ENCODE data around the gene LYPLA2. TPM values are rescaled to one million over a fixed set of nuclear protein-coding genes. Genes with fewer than 3 reads are reported as not detected.
A peak's percentile ranks its signal among the peaks of the same experiment; 100 is the strongest.
"Not testable (repeated sequence)": the region's sequence is repeated elsewhere in the genome, so short reads cannot be mapped to it uniquely, and the experiment has no call there.

Gene LYPLA2
- total and polyA plus RNA-seq, 2 donors (not counting 1 experiment from before 2014, with no cell fraction given): 50.6 to 60.5 TPM

- Histone ChIP-seq H3K36me3 (replicated peaks in 1 of 2; ENCODE audit: control extremely low read depth in 1 of 2, control insufficient read depth in 1 of 2, extremely low read depth in 1 of 2, insufficient read depth in 2 of 2, low read length in 1 of 2) (peaks cover 0 to 15% of the 10 kb centered on the region in 2 experiments), H3K4me1 (ENCODE audit: control insufficient read depth in 2 of 2, insufficient read depth in 2 of 2, low read length in 2 of 2) (peaks cover 15 to 20% of the 10 kb centered on the region in 2 donors), H3K9ac (ENCODE audit: low read length) (no peak overlapping the region), H3K4me3 (ENCODE audit: control extremely low read depth in 1 of 5, extremely low read depth in 1 of 5, insufficient read depth in 1 of 5, low read depth in 2 of 5, low read length in 4 of 5) (no peak overlapping the region), H2AFZ (ENCODE audit: insufficient read depth, low read depth, low read length, poor library complexity, severe bottlenecking) (no peak overlapping the region), H3K27ac (ENCODE audit: low read length in 2 of 2) (no peak overlapping the region), H4K20me1 (ENCODE audit: control insufficient read depth, insufficient read depth, low read length, poor library complexity, severe bottlenecking) (peaks cover 14% of the 10 kb centered on the region), H3K27me3 (replicated peaks in 1 of 4; ENCODE audit: control extremely low read depth in 1 of 4, control insufficient read depth in 3 of 4, insufficient read depth in 4 of 4, low read length in 3 of 4) (no peaks in the 10 kb centered on the region), H3K9me3 (ENCODE audit: control extremely low read depth in 1 of 3, control insufficient read depth in 2 of 3, insufficient read depth in 1 of 3, low read length in 2 of 3) (no peaks in the 10 kb centered on the region), H3K79me2 (ENCODE audit: control insufficient read depth, insufficient read depth, low read length) (peaks cover 58% of the 10 kb centered on the region), H3K4me2 (replicated peaks; ENCODE audit: low read depth, low read length, poor library complexity, severe bottlenecking) (peak overlapping the region; percentile 95)
- 100% methylated on average over 2 of the region's 3 CpGs for WGBS (ENCODE audit: insufficient coverage)
- Mint-ChIP-seq H3K27me3 (no peaks in the 10 kb centered on the region), H3K27ac (peak overlapping the region; percentile 56), H3K4me1 (peaks cover 30% of the 10 kb centered on the region), H3K4me3 (peak overlapping the region; percentile 91), H3K9me3 (ENCODE audit: insufficient read depth) (no peaks in the 10 kb centered on the region)
- ATAC-seq (ENCODE audit: low read depth) (no peak), DNase-seq (no peak)
- CTCF ChIA-PET: interaction anchor here (1.1 to 2.5 kb wide), 5 partner anchors 8 to 282 kb away, joined by 4 to 13 read pairs (median 5); no protein-coding TSS in a partner anchor
- intact Hi-C loops (cut with micrococcal nuclease): loop anchor here (5.0 kb wide), 1 partner anchor 32 kb away; no protein-coding TSS in a partner anchor
- POLR2A ChIA-PET: interaction anchor here (0.6 kb wide), 2 partner anchors 96 to 124 kb away, joined by 3 to 8 read pairs; no protein-coding TSS in a partner anchor
- no peak for TF ChIP-seq EZH2 (IDR thresholded peaks at IDR 0.05; ENCODE audit: borderline replicate concordance, insufficient read depth, low read depth, low read length, poor library complexity, severe bottlenecking)
- no peak for TF ChIP-seq CTCF (IDR thresholded peaks at IDR 0.05)
Observed at GRCh38 chr1:23779826-23780371, 11.0 kb upstream of the LYPLA2 start.

- H3K27me3 Mint-ChIP-seq; DNase-seq; H3K9me3 Mint-ChIP-seq (ENCODE audit: insufficient read depth); ATAC-seq (ENCODE audit: low read depth); H3K4me3 Mint-ChIP-seq; H3K4me2 ChIP-seq (replicated peaks; ENCODE audit: low read depth, low read length, poor library complexity, severe bottlenecking); H3K27ac ChIP-seq (ENCODE audit: low read length in 2 of 2); H3K27ac Mint-ChIP-seq; H2AFZ ChIP-seq (ENCODE audit: insufficient read depth, low read depth, low read length, poor library complexity, severe bottlenecking); POLR2A ChIA-PET; intact Hi-C loops (cut with micrococcal nuclease); H3K9ac ChIP-seq (ENCODE audit: low read length); H3K9me3 ChIP-seq (ENCODE audit: control extremely low read depth in 1 of 3, control insufficient read depth in 2 of 3, insufficient read depth in 1 of 3, low read length in 2 of 3); H3K4me3 ChIP-seq (ENCODE audit: control extremely low read depth in 1 of 5, extremely low read depth in 1 of 5, insufficient read depth in 1 of 5, low read depth in 2 of 5, low read length in 4 of 5); H3K27me3 ChIP-seq (replicated peaks in 1 of 4; ENCODE audit: control extremely low read depth in 1 of 4, control insufficient read depth in 3 of 4, insufficient read depth in 4 of 4, low read length in 3 of 4): not testable (repeated sequence)
- CTCF ChIA-PET: interaction anchor here (1.1 to 2.0 kb wide), 3 partner anchors 12 to 134 kb away, joined by 3 to 10 read pairs (median 3); no protein-coding TSS in a partner anchor
- H3K4me1 ChIP-seq (ENCODE audit: control insufficient read depth in 2 of 2, insufficient read depth in 2 of 2, low read length in 2 of 2): peaks cover 10 to 12% of the 10 kb centered on the region in 2 donors
- H4K20me1 ChIP-seq (ENCODE audit: control insufficient read depth, insufficient read depth, low read length, poor library complexity, severe bottlenecking): peaks cover 17% of the 10 kb centered on the region
- H3K4me1 Mint-ChIP-seq: peaks cover 20% of the 10 kb centered on the region
- H3K36me3 ChIP-seq (replicated peaks in 1 of 2; ENCODE audit: control extremely low read depth in 1 of 2, control insufficient read depth in 1 of 2, extremely low read depth in 1 of 2, insufficient read depth in 2 of 2, low read length in 1 of 2): peaks cover 0 to 39% of the 10 kb centered on the region in 2 experiments
- 90% methylated on average over 3 of the region's 11 CpGs for WGBS (ENCODE audit: insufficient coverage)
- peaks cover 30% of the 10 kb centered on the region for H3K79me2 ChIP-seq (ENCODE audit: control insufficient read depth, insufficient read depth, low read length)
Observed at GRCh38 chr1:23783141-23783540, 7.8 kb upstream of the LYPLA2 start.
